Measurements from ENCODE around the gene REEP6.
"Not testable (repeated sequence)": the region's sequence is repeated elsewhere in the genome, so short reads cannot be mapped to it uniquely, and the experiment has no call there.

The REEP6 gene

GRCh38 chr19:1471515-1472160 is 19.3 kb upstream of the REEP6 start:
- in situ Hi-C loops (cut with MboI; ENCODE audit: low sequenced_read_pairs) = no loop called here

- in situ Hi-C loops (cut with MboI; ENCODE audit: low sequenced_read_pairs) = no loop called here
Measured at GRCh38 chr19:1472231-1473084, 18.5 kb upstream of the REEP6 start.

GRCh38 chr19:1473085-1473851 is 17.7 kb upstream of the REEP6 start:
- in situ Hi-C loops (cut with MboI; ENCODE audit: low sequenced_read_pairs) = no loop called here

GRCh38 chr19:1474011-1474764 is 16.8 kb upstream of the REEP6 start:
- in situ Hi-C loops (cut with MboI; ENCODE audit: low sequenced_read_pairs) = no loop called here

- in situ Hi-C loops (cut with MboI; ENCODE audit: low sequenced_read_pairs) = no loop called here
Measured at GRCh38 chr19:1474765-1475351, 16.1 kb upstream of the REEP6 start.

GRCh38 chr19:1475751-1476437 is 15.1 kb upstream of the REEP6 start:
- in situ Hi-C loops (cut with MboI; ENCODE audit: low sequenced_read_pairs) = no loop called here

- in situ Hi-C loops (cut with MboI; ENCODE audit: low sequenced_read_pairs) = not testable (repeated sequence)
Measured at GRCh38 chr19:1477056-1477455, 13.9 kb upstream of the REEP6 start.

GRCh38 chr19:1478934-1479707 is 11.9 kb upstream of the REEP6 start, which contains the start of gene C19orf25:
C19orf25 (minus strand) TSS chr19:1479215; CDS start chr19:1478903, 312 bp downstream.
- in situ Hi-C loops (cut with MboI; ENCODE audit: low sequenced_read_pairs) = no loop called here

- in situ Hi-C loops (cut with MboI; ENCODE audit: low sequenced_read_pairs) = no loop called here
Measured at GRCh38 chr19:1481224-1481892, 9.6 kb upstream of the REEP6 start.

GRCh38 chr19:1481893-1482360 is 9.1 kb upstream of the REEP6 start:
- in situ Hi-C loops (cut with MboI; ENCODE audit: low sequenced_read_pairs) = no loop called here

- in situ Hi-C loops (cut with MboI; ENCODE audit: low sequenced_read_pairs) = no loop called here
Measured at GRCh38 chr19:1482361-1483130, 8.4 kb upstream of the REEP6 start.

GRCh38 chr19:1483131-1483978 is 7.6 kb upstream of the REEP6 start:
- in situ Hi-C loops (cut with MboI; ENCODE audit: low sequenced_read_pairs) = no loop called here

- in situ Hi-C loops (cut with MboI; ENCODE audit: low sequenced_read_pairs) = no loop called here
Measured at GRCh38 chr19:1483979-1484428, 7.0 kb upstream of the REEP6 start.

GRCh38 chr19:1486720-1487575 is 4.0 kb upstream of the REEP6 start:
- in situ Hi-C loops (cut with MboI; ENCODE audit: low sequenced_read_pairs) = no loop called here

GRCh38 chr19:1487576-1488281 is 3.3 kb upstream of the REEP6 start:
- in situ Hi-C loops (cut with MboI; ENCODE audit: low sequenced_read_pairs) = no loop called here

All from HL-60/S4 treated with retinoic acid at 250 ng/mL for 4 days and 3 days (cell line).